ENCODE measurements around the gene NUDT4. TPM values are rescaled to one million over a fixed set of nuclear protein-coding genes. Genes with fewer than 3 reads are reported as not detected.

The NUDT4 gene
- total and polyA plus RNA-seq, 2 of the 8 experiments (the other 6 are each of a cell fraction or from before 2014, with no cell fraction given): 17.3 to 71.7 TPM

DNA sequence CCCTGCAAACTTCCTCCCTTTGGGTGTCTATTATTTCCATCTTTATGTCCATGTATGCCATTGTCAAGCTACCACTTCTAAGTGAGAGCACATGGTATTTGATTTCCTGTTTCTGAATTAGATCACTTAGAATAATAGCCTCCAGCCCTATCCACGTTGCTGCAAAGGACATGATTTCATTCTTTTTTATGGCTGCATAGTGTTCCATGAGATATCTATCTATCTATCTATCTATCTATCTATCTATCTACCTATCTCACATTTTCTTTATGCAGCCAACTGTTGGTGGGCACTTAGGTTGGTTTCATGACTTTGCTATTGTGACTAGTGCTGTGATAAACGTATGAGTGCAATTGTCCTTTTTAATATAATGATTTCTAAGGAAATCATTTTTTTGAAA, 78.4 kb downstream of the NUDT4 start (continued):
- TF ChIP-seq, protein P1, sequence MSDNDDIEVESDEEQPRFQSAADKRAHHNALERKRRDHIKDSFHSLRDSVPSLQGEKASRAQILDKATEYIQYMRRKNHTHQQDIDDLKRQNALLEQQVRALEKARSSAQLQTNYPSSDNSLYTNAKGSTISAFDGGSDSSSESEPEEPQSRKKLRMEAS (IDR thresholded peaks at IDR 0.05): no peak
- TF ChIP-seq, protein P2, sequence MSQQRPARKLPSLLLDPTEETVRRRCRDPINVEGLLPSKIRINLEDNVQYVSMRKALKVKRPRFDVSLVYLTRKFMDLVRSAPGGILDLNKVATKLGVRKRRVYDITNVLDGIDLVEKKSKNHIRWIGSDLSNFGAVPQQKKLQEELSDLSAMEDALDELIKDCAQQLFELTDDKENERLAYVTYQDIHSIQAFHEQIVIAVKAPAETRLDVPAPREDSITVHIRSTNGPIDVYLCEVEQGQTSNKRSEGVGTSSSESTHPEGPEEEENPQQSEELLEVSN (IDR thresholded peaks at IDR 0.05): no peak
- no peak for TF ChIP-seq SP1 (IDR thresholded peaks at IDR 0.05; ENCODE audit: low read depth, low read length)
- no peak for TF ChIP-seq TAF1 (IDR thresholded peaks at IDR 0.05; ENCODE audit: low read depth, low read length)
- no peak for TF ChIP-seq CHD1 (IDR thresholded peaks at IDR 0.05; ENCODE audit: low read depth, low read length)
- no peak for TF ChIP-seq HDAC6 (IDR thresholded peaks at IDR 0.05; ENCODE audit: low read depth, low read length)
- no peak for TF ChIP-seq SIN3A (conservative IDR thresholded peaks at IDR 0.05 in 1 of 2, IDR thresholded peaks at IDR 0.05 in 1 of 2; ENCODE audit: low read depth in 1 of 2, low read length in 2 of 2)
- TF ChIP-seq ZNF274 (IDR thresholded peaks at IDR 0.05; ENCODE audit: borderline replicate concordance, extremely low read depth, low read length): no peak

Other genes with a start within 250 kb of the NUDT4 start
- 215 and 225 TPM in 2 replicates for gene UBE2N, start 64.0 kb downstream of the NUDT4 start, total RNA-seq (2021; fragmentation: NEBNext Ultra II Directional; extraction: Animal tissue kit (Norgen Biotek cat#: 25700))
- 62.1 and 108 TPM in 2 replicates for gene UBE2N, start 64.0 kb downstream of the NUDT4 start, polyA plus RNA-seq (2011; rRNA removed)
- gene MRPL42, start 89.6 kb downstream of the NUDT4 start, total RNA-seq (2021; fragmentation: NEBNext Ultra II Directional; extraction: Animal tissue kit (Norgen Biotek cat#: 25700)): 171 and 176 TPM in 2 replicates
- gene MRPL42, start 89.6 kb downstream of the NUDT4 start, polyA plus RNA-seq (2011; rRNA removed): 57.5 and 110 TPM in 2 replicates
- gene SOCS2, start 194.8 kb downstream of the NUDT4 start, total RNA-seq (2021; fragmentation: NEBNext Ultra II Directional; extraction: Animal tissue kit (Norgen Biotek cat#: 25700)): 18.0 TPM in 2 replicates
- gene SOCS2, start 194.8 kb downstream of the NUDT4 start, polyA plus RNA-seq (2011; rRNA removed): 12.6 and 14.5 TPM in 2 replicates

Measured in H1 (cell line).